ENCODE measurements around the gene TOMT. TPM values are rescaled to one million over a fixed set of nuclear protein-coding genes. Genes with fewer than 3 reads are reported as not detected.

TOMT gene, protein sequence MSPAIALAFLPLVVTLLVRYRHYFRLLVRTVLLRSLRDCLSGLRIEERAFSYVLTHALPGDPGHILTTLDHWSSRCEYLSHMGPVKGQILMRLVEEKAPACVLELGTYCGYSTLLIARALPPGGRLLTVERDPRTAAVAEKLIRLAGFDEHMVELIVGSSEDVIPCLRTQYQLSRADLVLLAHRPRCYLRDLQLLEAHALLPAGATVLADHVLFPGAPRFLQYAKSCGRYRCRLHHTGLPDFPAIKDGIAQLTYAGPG
- not detected for total RNA-seq

- in situ Hi-C loops (cut with MboI; ENCODE audit: low pct_unique_long_range_greater_than_20kb in 2 of 9, low sequenced_read_pairs in 9 of 9, unreplicated experiment in 9 of 9): no loop called here
- no peak within 1 kb of the TSS for H3K27ac ChIP-seq
- ATAC-seq (replicated peaks in 6 of 8): no peak
- H3K4me1 ChIP-seq (replicated peaks in 1 of 2): peaks cover 11 to 17% of the 10 kb centered on the region in 2 donors
- H3K4me3 ChIP-seq: no peak within 1 kb of the TSS
- 90 to 98% (median 90%) methylated on average over 2 to 7 of the region's 14 CpGs; no CpG with 5 or more reads in 7 of the 10 experiments for WGBS, 10 experiments
These were observed at the start of gene TOMT for GRCh38 chr11:72105888-72106287. Gene TOMT (plus strand): TSS chr11:72105924. CDS start chr11:72105952, 28 bp downstream.

DNA sequence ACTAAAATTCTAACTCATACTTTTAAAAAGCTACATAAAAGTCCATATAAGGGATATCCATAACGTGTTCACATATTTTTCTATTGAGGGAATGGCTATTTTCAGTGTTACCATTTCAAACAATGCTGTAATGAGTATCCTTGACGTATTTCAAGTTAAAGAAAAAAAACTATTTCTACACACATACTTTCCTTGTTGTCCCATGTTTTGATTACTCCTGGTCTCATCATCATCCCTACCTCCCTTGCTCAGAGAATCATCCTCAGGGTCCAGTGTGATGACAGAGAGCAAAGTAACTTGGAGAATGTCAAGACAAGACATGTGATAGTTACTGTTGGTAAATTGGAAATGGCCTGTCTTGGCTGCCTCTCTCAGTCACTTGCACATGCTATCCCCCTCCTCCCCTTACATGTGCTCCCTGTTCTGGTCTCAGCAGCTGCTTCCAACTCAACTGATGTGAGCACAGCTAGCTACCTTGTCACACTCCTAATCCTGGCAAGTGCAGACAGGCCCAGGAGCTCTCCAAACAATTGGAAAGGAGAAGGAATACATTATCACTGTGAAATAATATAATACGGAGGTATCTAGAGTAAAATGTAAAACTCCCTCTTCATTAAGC, 47.2 kb upstream of the TOMT start:
- H3K4me3 ChIP-seq: no peak overlapping the region
- H3K4me1 ChIP-seq (replicated peaks in 1 of 2): peaks cover 0 to 2% of the 10 kb centered on the region in 2 donors
- no peak overlapping the region for H3K27ac ChIP-seq
- in situ Hi-C loops (cut with MboI; ENCODE audit: low pct_unique_long_range_greater_than_20kb in 2 of 9, low sequenced_read_pairs in 9 of 9, unreplicated experiment in 9 of 9): no loop called here
- 53 to 100% (median 87%) methylated on average over 1 to 3 of the region's 3 CpGs for WGBS, 10 experiments
- peak in 2 of 8 experiments; percentile 30 to 67 for ATAC-seq (replicated peaks in 6 of 8)

GRCh38 chr11:72061739-72062396, 43.9 kb upstream of the TOMT start:
- peaks cover 0 to 2% of the 10 kb centered on the region in 2 donors for H3K4me1 ChIP-seq (replicated peaks in 1 of 2)
- in situ Hi-C loops (cut with MboI; ENCODE audit: low pct_unique_long_range_greater_than_20kb in 2 of 9, low sequenced_read_pairs in 9 of 9, unreplicated experiment in 9 of 9): no loop called here
- no peak overlapping the region for H3K4me3 ChIP-seq
- 80 to 100% (median 88%) methylated on average over 1 to 5 of the region's 5 CpGs; no CpG with 5 or more reads in 1 of the 10 experiments for WGBS, 10 experiments
- no peak for ATAC-seq (replicated peaks in 6 of 8)
- H3K27ac ChIP-seq: no peak overlapping the region

- H3K4me3 ChIP-seq: no peak overlapping the region
- in situ Hi-C loops (cut with MboI; ENCODE audit: low pct_unique_long_range_greater_than_20kb in 2 of 9, low sequenced_read_pairs in 9 of 9, unreplicated experiment in 9 of 9): no loop called here
- ATAC-seq (replicated peaks in 6 of 8): no peak
- no peak overlapping the region for H3K27ac ChIP-seq
- peaks cover 0 to 9% of the 10 kb centered on the region in 2 donors for H3K4me1 ChIP-seq (replicated peaks in 1 of 2)
These were observed 38.9 kb upstream of the TOMT start for GRCh38 chr11:72066855-72067254.

- in situ Hi-C loops (cut with MboI; ENCODE audit: low pct_unique_long_range_greater_than_20kb in 2 of 9, low sequenced_read_pairs in 9 of 9, unreplicated experiment in 9 of 9): no loop called here
- ATAC-seq (replicated peaks in 6 of 8): no peak
- Histone ChIP-seq H3K4me1 (replicated peaks in 1 of 2) (peaks cover 0 to 9% of the 10 kb centered on the region in 2 donors), H3K4me3 (no peak overlapping the region), H3K27ac (no peak overlapping the region)
These were observed 38.5 kb upstream of the TOMT start for GRCh38 chr11:72067266-72067665.

GRCh38 chr11:72067676-72068075, 38.0 kb upstream of the TOMT start:
- in situ Hi-C loops (cut with MboI; ENCODE audit: low pct_unique_long_range_greater_than_20kb in 2 of 9, low sequenced_read_pairs in 9 of 9, unreplicated experiment in 9 of 9): no loop called here
- Histone ChIP-seq H3K4me1 (replicated peaks in 1 of 2) (peaks cover 0 to 9% of the 10 kb centered on the region in 2 donors), H3K27ac (no peak overlapping the region), H3K4me3 (no peak overlapping the region)
- no peak for ATAC-seq (replicated peaks in 6 of 8)

DNA sequence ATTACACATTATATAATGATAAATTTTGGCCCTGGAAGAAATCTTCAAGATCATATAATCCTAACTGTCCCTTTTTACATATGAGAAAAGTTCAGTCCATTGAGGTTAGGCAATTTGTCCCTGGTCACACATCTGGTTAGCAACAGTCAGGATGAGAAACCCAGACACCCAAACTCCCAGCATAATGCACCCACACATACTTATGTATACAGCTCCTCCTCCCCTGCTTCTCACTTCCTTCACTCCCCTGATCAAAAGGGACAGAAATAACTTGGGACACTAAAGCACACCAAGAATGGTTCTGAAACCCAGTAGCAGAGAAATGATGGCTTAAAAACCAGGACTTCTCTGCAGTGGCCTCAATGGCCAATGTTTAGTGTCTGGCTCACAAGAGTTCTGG, 36.5 kb upstream of the TOMT start:
- peak in 2 of 8 experiments; percentile 9 to 24 for ATAC-seq (replicated peaks in 6 of 8)
- Histone ChIP-seq H3K27ac (no peak overlapping the region), H3K4me3 (no peak overlapping the region)

GRCh38 chr11:72069787-72070251, 35.9 kb upstream of the TOMT start:
- H3K4me1 ChIP-seq (replicated peaks in 1 of 2): peaks cover 0 to 9% of the 10 kb centered on the region in 2 donors
- no peak overlapping the region for H3K4me3 ChIP-seq
- in situ Hi-C loops (cut with MboI; ENCODE audit: low pct_unique_long_range_greater_than_20kb in 2 of 9, low sequenced_read_pairs in 9 of 9, unreplicated experiment in 9 of 9): no loop called here
- H3K27ac ChIP-seq: peak overlapping the region in 1 of 2 donors; percentile 42
- ATAC-seq (replicated peaks in 6 of 8): peak; percentile 73 to 95 (median 90)
- 10 to 20% (median 20%) methylated on average over 1 to 2 of the region's 2 CpGs; no CpG with 5 or more reads in 7 of the 10 experiments for WGBS, 10 experiments

More for the DNA sequence above, 36.5 kb upstream of the TOMT start:
- in situ Hi-C loops (cut with MboI; ENCODE audit: low pct_unique_long_range_greater_than_20kb in 2 of 9, low sequenced_read_pairs in 9 of 9, unreplicated experiment in 9 of 9): no loop called here
- H3K4me1 ChIP-seq (replicated peaks in 1 of 2): peaks cover 0 to 9% of the 10 kb centered on the region in 2 donors

GRCh38 chr11:72070491-72070890, 35.2 kb upstream of the TOMT start:
- Histone ChIP-seq H3K4me1 (replicated peaks in 1 of 2) (peaks cover 0 to 9% of the 10 kb centered on the region in 2 donors), H3K27ac (no peak overlapping the region), H3K4me3 (no peak overlapping the region)
- no peak for ATAC-seq (replicated peaks in 6 of 8)
- WGBS, 10 experiments: 90 to 100% (median 100%) methylated on average over 1 to 4 of the region's 7 CpGs; no CpG with 5 or more reads in 3 of the 10 experiments
- in situ Hi-C loops (cut with MboI; ENCODE audit: low pct_unique_long_range_greater_than_20kb in 2 of 9, low sequenced_read_pairs in 9 of 9, unreplicated experiment in 9 of 9): no loop called here

GRCh38 chr11:72072348-72072747, 33.4 kb upstream of the TOMT start:
- in situ Hi-C loops (cut with MboI; ENCODE audit: low pct_unique_long_range_greater_than_20kb in 2 of 9, low sequenced_read_pairs in 9 of 9, unreplicated experiment in 9 of 9): no loop called here
- H3K4me3 ChIP-seq: no peak overlapping the region
- peak in 5 of 8 experiments; percentile 39 to 59 (median 54) for ATAC-seq (replicated peaks in 6 of 8)
- H3K27ac ChIP-seq: no peak overlapping the region
- WGBS, 10 experiments: 0 to 100% (median 81%) methylated on average over 1 to 3 of the region's 3 CpGs; no CpG with 5 or more reads in 5 of the 10 experiments
- H3K4me1 ChIP-seq (replicated peaks in 1 of 2): peaks cover 0 to 9% of the 10 kb centered on the region in 2 donors

GRCh38 chr11:72075109-72075508, 30.6 kb upstream of the TOMT start:
- H3K27ac ChIP-seq: no peak overlapping the region
- H3K4me1 ChIP-seq (replicated peaks in 1 of 2): peaks cover 2 to 6% of the 10 kb centered on the region in 2 donors

GRCh38 chr11:72075756-72076155, 30.0 kb upstream of the TOMT start:
- in situ Hi-C loops (cut with MboI; ENCODE audit: low pct_unique_long_range_greater_than_20kb in 2 of 9, low sequenced_read_pairs in 9 of 9, unreplicated experiment in 9 of 9): no loop called here
- no peak overlapping the region for H3K27ac ChIP-seq
- no peak for ATAC-seq (replicated peaks in 6 of 8)
- H3K4me3 ChIP-seq: no peak overlapping the region
- 80 to 100% (median 94%) methylated on average over 1 to 4 of the region's 4 CpGs; no CpG with 5 or more reads in 3 of the 10 experiments for WGBS, 10 experiments
- peaks cover 0 to 6% of the 10 kb centered on the region in 2 donors for H3K4me1 ChIP-seq (replicated peaks in 1 of 2)

More at GRCh38 chr11:72075109-72075508, 30.6 kb upstream of the TOMT start:
- WGBS, 10 experiments: 100% methylated on average over 1 of the region's 1 CpG; no CpG with 5 or more reads in 6 of the 10 experiments
- in situ Hi-C loops (cut with MboI; ENCODE audit: low pct_unique_long_range_greater_than_20kb in 2 of 9, low sequenced_read_pairs in 9 of 9, unreplicated experiment in 9 of 9): no loop called here
- no peak for ATAC-seq (replicated peaks in 6 of 8)
- no peak overlapping the region for H3K4me3 ChIP-seq

- Histone ChIP-seq H3K27ac (no peak overlapping the region), H3K4me3 (no peak overlapping the region), H3K4me1 (replicated peaks in 1 of 2) (peaks cover 5 to 6% of the 10 kb centered on the region in 2 donors)
- in situ Hi-C loops (cut with MboI; ENCODE audit: low pct_unique_long_range_greater_than_20kb in 2 of 9, low sequenced_read_pairs in 9 of 9, unreplicated experiment in 9 of 9): no loop called here
- ATAC-seq (replicated peaks in 6 of 8): no peak
- 65 to 96% (median 88%) methylated on average over 2 to 6 of the region's 6 CpGs for WGBS, 10 experiments
These were observed 27.2 kb upstream of the TOMT start for GRCh38 chr11:72078477-72078876.
